SU-DHL-6 (cell line): ENCODE results near the gene DMD.

ENCODE experiments used
- EZH2phosphoT487 ChIP-seq: fragments of 200-600 bp; sonication (generic), shearing (Covaris generic); conservative IDR thresholded peaks from 2 replicates; pipeline ENCODE4 v1.6.1; 2018; ENCODE audit warnings: mild to moderate bottlenecking, antibody characterized with exemption, low read length, moderate library complexity, mixed read lengths
- TF ChIP-seq, protein P1 (sequence below): fragments of 200-600 bp; sonication (generic); IDR thresholded peaks from one replicate; pipeline ENCODE4 v1.5.1; 2017; ENCODE audit warnings: antibody characterized with exemption, mild to moderate bottlenecking, low read length, moderate library complexity; ENCODE audit not compliant: insufficient read depth, poor library complexity, severe bottlenecking

DNA sequence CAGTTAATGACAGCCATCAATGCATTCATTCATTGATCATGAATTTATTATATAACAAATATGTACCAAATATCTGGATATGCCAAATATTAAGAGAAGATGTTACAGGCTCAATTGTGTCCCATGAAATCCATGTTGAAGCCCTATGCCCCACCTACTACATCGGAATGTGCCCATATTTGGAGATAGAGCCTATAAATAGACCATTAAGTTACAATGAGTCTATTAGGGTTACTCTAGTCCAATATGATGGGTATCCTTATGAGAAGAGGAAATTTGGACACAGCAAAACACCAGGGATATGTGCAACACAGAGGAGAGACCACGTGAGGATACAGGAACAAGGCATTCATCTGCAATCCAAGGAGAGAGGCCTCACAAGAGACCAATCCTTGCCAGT, 634.5 kb downstream of the DMD start:
- TF ChIP-seq EZH2phosphoT487, result no peak
- TF ChIP-seq, protein P1, sequence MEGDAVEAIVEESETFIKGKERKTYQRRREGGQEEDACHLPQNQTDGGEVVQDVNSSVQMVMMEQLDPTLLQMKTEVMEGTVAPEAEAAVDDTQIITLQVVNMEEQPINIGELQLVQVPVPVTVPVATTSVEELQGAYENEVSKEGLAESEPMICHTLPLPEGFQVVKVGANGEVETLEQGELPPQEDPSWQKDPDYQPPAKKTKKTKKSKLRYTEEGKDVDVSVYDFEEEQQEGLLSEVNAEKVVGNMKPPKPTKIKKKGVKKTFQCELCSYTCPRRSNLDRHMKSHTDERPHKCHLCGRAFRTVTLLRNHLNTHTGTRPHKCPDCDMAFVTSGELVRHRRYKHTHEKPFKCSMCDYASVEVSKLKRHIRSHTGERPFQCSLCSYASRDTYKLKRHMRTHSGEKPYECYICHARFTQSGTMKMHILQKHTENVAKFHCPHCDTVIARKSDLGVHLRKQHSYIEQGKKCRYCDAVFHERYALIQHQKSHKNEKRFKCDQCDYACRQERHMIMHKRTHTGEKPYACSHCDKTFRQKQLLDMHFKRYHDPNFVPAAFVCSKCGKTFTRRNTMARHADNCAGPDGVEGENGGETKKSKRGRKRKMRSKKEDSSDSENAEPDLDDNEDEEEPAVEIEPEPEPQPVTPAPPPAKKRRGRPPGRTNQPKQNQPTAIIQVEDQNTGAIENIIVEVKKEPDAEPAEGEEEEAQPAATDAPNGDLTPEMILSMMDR, result no peak
